NB4 (cell line): ENCODE results near the gene CLASP2.
A peak's percentile ranks its signal among the peaks of the same experiment; 100 is the strongest.

Source experiments
- DNase-seq: peaks from one replicate; pipeline ENCODE4 v3.0.0; 2010; ENCODE audit warnings: low read depth
- H3K4me3 ChIP-seq: one replicate; pipeline ENCODE4 v1.5.1; 2011; ENCODE audit warnings: mild to moderate bottlenecking, low read depth, low read length, moderate library complexity
- MAX ChIP-seq: IDR thresholded peaks from 2 replicates; pipeline ENCODE4 v1.6.1; 2011; ENCODE audit warnings: low read depth, low read length
- MYC ChIP-seq: IDR thresholded peaks from 2 replicates; pipeline ENCODE4 v1.6.1; 2011; ENCODE audit warnings: low read depth, low read length
- POLR2A ChIP-seq: IDR thresholded peaks from 2 replicates; pipeline ENCODE4 v1.6.1; 2011; ENCODE audit warnings: mild to moderate bottlenecking; ENCODE audit not compliant: insufficient read length; ENCODE audit errors: extremely low read depth
- TF ChIP-seq, protein P1 (sequence below): IDR thresholded peaks from one replicate; pipeline ENCODE4 v1.5.1; 2012; ENCODE audit warnings: low read depth, low read length

Gene CLASP2

GRCh38 chr3:33579178-33579510 lies 138.9 kb downstream of the CLASP2 start:
- TF ChIP-seq POLR2A = no peak
- TF ChIP-seq MAX = no peak
- TF ChIP-seq MYC = no peak
- TF ChIP-seq, protein P1, sequence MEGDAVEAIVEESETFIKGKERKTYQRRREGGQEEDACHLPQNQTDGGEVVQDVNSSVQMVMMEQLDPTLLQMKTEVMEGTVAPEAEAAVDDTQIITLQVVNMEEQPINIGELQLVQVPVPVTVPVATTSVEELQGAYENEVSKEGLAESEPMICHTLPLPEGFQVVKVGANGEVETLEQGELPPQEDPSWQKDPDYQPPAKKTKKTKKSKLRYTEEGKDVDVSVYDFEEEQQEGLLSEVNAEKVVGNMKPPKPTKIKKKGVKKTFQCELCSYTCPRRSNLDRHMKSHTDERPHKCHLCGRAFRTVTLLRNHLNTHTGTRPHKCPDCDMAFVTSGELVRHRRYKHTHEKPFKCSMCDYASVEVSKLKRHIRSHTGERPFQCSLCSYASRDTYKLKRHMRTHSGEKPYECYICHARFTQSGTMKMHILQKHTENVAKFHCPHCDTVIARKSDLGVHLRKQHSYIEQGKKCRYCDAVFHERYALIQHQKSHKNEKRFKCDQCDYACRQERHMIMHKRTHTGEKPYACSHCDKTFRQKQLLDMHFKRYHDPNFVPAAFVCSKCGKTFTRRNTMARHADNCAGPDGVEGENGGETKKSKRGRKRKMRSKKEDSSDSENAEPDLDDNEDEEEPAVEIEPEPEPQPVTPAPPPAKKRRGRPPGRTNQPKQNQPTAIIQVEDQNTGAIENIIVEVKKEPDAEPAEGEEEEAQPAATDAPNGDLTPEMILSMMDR = no peak
- H3K4me3 ChIP-seq = no peak overlapping the region

GRCh38 chr3:33578325-33579177 lies 139.5 kb downstream of the CLASP2 start:
- TF ChIP-seq MAX = no peak
- no peak for TF ChIP-seq POLR2A
- TF ChIP-seq, protein P1 = no peak
- no peak for TF ChIP-seq MYC
- no peak for DNase-seq
- H3K4me3 ChIP-seq = no peak overlapping the region

More at GRCh38 chr3:33579178-33579510, 138.9 kb downstream of the CLASP2 start:
- DNase-seq = no peak

DNA sequence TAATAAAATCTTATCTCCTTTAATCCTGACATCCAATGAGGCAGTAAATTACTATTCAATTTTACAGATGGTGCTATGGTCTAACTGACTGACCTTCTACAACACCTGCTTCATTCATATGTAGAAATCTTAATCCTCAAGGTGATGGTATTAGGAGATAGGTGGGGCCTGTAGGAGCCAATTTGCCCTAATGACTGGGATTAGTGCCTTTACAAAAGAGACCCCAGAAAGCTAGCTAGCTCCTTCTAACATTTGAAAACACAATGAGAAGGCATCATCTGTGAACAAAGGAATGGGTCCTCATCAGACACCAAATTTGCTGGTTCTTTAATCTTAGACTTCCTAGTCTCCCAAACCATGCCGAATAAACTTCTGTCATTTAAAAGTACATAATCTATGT lies 140.5 kb downstream of the CLASP2 start:
- DNase-seq = no peak
- TF ChIP-seq MYC (no peak), POLR2A (no peak), MAX (no peak)
- TF ChIP-seq, protein P1 = no peak
- H3K4me3 ChIP-seq = no peak overlapping the region

DNA sequence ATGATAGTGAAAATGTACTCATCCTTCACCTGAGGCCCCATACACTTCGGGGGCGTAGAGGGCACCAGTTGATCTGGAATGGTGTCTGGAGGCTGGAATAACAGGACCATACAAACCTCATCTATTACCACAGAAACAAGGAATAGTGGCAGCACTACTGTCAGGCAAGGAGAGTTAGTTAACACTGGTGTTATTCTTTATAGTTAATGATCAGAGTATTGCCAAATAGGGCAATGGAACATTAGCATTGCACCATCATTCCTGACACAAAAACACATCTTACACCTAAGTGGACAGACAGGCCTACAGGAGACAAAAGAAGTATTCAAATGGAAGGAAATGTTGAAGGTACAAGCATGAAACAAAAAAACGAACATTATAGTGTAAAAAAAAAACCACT lies 140.9 kb downstream of the CLASP2 start:
- DNase-seq = no peak
- no peak overlapping the region for H3K4me3 ChIP-seq
- TF ChIP-seq MYC (no peak), POLR2A (no peak), MAX (no peak)
- TF ChIP-seq, protein P1 = no peak

- no peak for TF ChIP-seq MAX
- no peak for TF ChIP-seq MYC
- TF ChIP-seq, protein P1 = no peak
- TF ChIP-seq POLR2A = no peak
- peak; percentile 17 for DNase-seq
These were observed 142.7 kb downstream of the CLASP2 start for GRCh38 chr3:33575311-33575710.

DNA sequence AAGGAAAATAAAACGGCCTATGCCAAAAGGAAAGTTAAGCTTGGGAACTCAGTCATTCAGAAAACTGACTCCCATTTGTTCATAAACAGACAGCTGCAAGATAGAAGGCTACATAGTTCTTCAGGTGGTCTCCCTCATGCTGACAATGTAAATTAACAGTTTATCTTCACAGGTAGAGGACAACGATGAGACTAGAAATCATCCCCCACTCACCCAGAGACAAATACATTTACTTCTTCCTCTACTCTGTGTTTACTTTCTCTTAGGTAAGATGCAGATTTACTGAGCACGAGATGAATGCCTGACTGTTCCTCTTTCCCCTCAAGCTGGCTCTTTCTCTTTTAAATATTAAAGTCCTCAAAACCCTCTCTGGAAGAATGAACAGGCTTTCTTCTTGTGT lies 160.2 kb downstream of the CLASP2 start:
- no peak for DNase-seq
- TF ChIP-seq POLR2A = no peak
- H3K4me3 ChIP-seq = no peak overlapping the region

More at GRCh38 chr3:33575311-33575710, 142.7 kb downstream of the CLASP2 start:
- H3K4me3 ChIP-seq = no peak overlapping the region
